ENCODE results near the gene PRR7. TPM values are rescaled to one million over a fixed set of nuclear protein-coding genes. Genes with fewer than 3 reads are reported as not detected.

PRR7 gene
- total RNA-seq, 4 donors from 2014 or later: 1.6 to 2.7 (median 2.2) TPM; not detected in 1

DNA sequence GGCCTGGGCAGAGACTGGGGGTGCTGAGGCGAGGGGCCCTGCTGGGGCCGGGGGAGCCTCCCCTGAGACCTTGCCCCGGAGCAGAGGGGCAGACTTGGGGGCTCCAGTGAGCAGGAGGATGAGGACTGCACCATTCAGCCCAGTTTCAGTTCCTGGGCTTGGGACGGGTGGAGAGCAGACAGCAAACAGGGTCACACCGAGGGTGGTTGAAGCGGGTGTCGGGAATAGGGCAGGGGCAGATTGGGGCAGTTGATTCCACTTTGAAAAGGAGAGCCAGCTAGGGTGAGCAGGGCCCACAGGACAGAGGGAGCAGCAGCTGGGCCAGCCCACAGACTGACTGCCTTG, 15.7 kb upstream of the PRR7 start:
- Histone ChIP-seq H3K4me3 (no peak overlapping the region), H3K27ac (peak overlapping the region in 2 of 4 donors; percentile 6 to 17), H3K9me3 (no peaks in the 10 kb centered on the region), H3K4me1 (peaks cover 0 to 61% (median 14%) of the 10 kb centered on the region in 3 donors), H3K27me3 (no peaks in the 10 kb centered on the region), H3K36me3 (peaks cover 0 to 61% of the 10 kb centered on the region in 2 donors)
- TF ChIP-seq POLR2A (IDR thresholded peaks at IDR 0.05) (no peak), EP300 (IDR thresholded peaks at IDR 0.05) (no peak), POLR2AphosphoS5 (IDR thresholded peaks at IDR 0.05) (no peak)
- TF ChIP-seq, protein P1, sequence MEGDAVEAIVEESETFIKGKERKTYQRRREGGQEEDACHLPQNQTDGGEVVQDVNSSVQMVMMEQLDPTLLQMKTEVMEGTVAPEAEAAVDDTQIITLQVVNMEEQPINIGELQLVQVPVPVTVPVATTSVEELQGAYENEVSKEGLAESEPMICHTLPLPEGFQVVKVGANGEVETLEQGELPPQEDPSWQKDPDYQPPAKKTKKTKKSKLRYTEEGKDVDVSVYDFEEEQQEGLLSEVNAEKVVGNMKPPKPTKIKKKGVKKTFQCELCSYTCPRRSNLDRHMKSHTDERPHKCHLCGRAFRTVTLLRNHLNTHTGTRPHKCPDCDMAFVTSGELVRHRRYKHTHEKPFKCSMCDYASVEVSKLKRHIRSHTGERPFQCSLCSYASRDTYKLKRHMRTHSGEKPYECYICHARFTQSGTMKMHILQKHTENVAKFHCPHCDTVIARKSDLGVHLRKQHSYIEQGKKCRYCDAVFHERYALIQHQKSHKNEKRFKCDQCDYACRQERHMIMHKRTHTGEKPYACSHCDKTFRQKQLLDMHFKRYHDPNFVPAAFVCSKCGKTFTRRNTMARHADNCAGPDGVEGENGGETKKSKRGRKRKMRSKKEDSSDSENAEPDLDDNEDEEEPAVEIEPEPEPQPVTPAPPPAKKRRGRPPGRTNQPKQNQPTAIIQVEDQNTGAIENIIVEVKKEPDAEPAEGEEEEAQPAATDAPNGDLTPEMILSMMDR (IDR thresholded peaks at IDR 0.05): no peak
- ATAC-seq: no peak
- 80% methylated on average over 1 of the region's 7 CpGs; no CpG with 5 or more reads in 1 of the 2 donors for WGBS, 2 donors (ENCODE audit: low coverage in 1 of 2)

DNA sequence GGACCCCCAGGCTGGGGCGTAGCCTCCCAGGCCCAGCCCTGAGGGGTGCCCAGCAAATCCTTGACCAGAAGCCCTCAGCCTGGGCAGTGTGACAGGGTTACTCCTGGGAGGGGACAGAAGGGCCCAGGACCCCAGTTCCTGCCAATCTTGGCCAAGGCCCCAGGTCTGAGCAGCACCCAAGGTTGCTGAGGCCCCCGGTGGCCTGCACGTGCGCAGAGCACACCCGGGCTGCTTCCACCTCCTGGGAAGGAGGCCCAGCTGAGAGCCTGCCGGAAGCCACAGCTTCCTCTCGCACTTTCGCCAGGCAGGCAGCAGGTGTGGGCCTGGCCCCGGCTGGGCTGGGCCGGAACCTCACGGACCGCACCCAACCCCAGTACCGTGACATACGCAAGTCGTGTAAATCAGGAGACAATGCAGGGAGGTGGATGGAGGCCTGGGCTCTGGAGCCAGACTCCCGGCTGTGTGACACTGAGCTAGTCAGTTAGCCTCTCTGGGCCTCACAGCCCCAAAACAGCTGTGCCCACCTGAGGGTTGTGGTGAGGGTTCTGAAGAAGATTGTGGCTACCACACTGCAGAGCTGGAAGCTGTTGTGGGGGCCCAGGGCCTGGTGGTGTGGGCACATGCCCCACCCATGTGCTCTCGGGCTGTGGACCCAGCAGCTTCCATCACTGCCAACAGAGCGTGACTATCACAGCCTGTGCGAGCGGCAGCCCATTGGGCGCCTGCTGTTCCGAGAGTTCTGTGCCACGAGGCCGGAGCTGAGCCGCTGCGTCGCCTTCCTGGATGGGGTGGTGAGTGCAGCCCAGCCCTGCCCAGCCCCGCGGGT, 15.1 kb upstream of the PRR7 start:
- Histone ChIP-seq H3K9me3 (no peaks in the 10 kb centered on the region), H3K27me3 (no peaks in the 10 kb centered on the region), H3K36me3 (peaks cover 0 to 67% of the 10 kb centered on the region in 2 donors), H3K4me3 (no peak overlapping the region), H3K4me1 (peaks cover 0 to 61% (median 14%) of the 10 kb centered on the region in 3 donors), H3K27ac (peak overlapping the region in 3 of 4 donors; percentile 6 to 35 (median 17))
- 80% methylated on average over 1 of the region's 29 CpGs; no CpG with 5 or more reads in 1 of the 2 donors for WGBS, 2 donors (ENCODE audit: low coverage in 1 of 2)
- ATAC-seq: no peak
- TF ChIP-seq EP300 (IDR thresholded peaks at IDR 0.05) (no peak), POLR2A (IDR thresholded peaks at IDR 0.05) (no peak), POLR2AphosphoS5 (IDR thresholded peaks at IDR 0.05) (no peak)
- TF ChIP-seq, protein P1 (IDR thresholded peaks at IDR 0.05): no peak

DNA sequence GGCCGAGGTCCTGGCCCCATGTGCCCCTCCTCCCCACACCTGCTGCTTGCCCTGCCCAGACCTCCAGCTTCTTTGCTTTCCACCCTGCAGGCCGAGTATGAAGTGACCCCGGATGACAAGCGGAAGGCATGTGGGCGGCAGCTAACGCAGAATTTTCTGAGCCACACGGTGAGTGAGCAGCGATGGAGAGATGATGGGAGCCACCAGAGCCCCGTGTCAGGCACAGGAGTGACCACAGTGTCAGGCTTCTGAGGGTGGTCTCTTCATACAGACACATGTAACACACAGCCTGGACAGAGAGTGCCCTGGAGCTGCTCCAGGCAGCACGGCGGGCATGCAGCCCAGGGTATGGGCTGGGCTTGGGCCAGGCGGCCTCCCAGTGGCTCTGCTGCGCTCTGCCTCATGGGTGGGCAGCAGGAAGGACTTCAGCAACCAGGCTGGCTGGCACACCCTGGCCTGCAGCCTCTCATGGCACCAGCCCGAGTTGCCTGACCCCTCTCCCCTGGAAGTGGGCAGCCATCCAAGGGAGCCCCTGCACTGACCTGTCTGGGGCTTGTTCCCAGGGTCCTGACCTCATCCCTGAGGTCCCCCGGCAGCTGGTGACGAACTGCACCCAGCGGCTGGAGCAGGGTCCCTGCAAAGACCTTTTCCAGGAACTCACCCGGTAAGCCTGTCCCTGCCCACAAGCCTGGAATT, 14.3 kb upstream of the PRR7 start:
- H3K4me1 ChIP-seq: peaks cover 0 to 56% (median 12%) of the 10 kb centered on the region in 3 donors
- no peak for ATAC-seq
- H3K36me3 ChIP-seq: peaks cover 0 to 74% of the 10 kb centered on the region in 2 donors
- WGBS, 2 donors (ENCODE audit: low coverage in 1 of 2): no CpG with 5 or more reads among the region's 18 CpGs
- no peaks in the 10 kb centered on the region for H3K9me3 ChIP-seq
- H3K27ac ChIP-seq: peak overlapping the region in 2 of 4 donors; percentile 17 to 35
- TF ChIP-seq, protein P1 (IDR thresholded peaks at IDR 0.05): no peak
- no peak for TF ChIP-seq POLR2AphosphoS5 (IDR thresholded peaks at IDR 0.05)
- no peak for TF ChIP-seq EP300 (IDR thresholded peaks at IDR 0.05)
- no peak for TF ChIP-seq POLR2A (IDR thresholded peaks at IDR 0.05)
- H3K27me3 ChIP-seq: no peaks in the 10 kb centered on the region
- no peak overlapping the region for H3K4me3 ChIP-seq

DNA sequence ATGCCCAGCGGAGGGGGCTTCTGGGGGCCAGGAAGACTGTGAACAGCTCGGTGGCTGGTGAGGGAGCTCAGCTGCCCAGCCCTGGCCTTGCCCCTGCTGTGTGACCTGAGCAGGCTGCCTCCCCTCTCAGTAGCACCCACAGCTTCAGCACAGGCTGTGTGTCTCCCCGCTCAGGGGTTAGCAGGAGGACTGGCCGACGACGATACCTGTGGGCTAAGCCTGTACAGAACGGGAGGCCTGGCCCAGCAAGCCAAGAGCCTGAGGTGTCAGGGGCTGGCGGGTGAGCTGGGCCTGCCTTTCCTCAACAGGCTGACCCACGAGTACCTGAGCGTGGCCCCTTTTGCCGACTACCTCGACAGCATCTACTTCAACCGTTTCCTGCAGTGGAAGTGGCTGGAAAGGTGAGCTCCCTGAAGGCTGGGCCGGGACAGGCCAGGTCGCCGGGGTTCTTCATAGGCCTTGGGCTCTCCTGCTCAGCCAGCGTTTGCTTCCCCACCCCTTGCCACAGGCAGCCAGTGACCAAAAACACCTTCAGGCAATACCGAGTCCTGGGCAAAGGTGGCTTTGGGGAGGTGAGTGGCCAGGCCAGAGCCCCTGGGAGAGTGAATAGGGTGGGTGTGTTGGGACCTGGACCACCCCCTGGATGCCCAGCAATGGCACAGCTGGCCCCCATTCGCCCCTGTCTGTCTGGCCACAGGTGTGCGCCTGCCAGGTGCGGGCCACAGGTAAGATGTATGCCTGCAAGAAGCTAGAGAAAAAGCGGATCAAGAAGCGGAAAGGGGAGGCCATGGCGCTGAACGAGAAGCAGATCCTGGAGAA, 13.6 kb upstream of the PRR7 start:
- no peak for ATAC-seq
- peaks cover 0 to 48% (median 4%) of the 10 kb centered on the region in 3 donors for H3K4me1 ChIP-seq
- WGBS, 2 donors (ENCODE audit: low coverage in 1 of 2): 98% methylated on average over 8 of the region's 25 CpGs; no CpG with 5 or more reads in 1 of the 2 donors
- no peak overlapping the region for H3K4me3 ChIP-seq
- H3K36me3 ChIP-seq: peaks cover 0 to 82% of the 10 kb centered on the region in 2 donors
- no peaks in the 10 kb centered on the region for H3K9me3 ChIP-seq
- H3K27me3 ChIP-seq: no peaks in the 10 kb centered on the region
- no peak overlapping the region for H3K27ac ChIP-seq
- TF ChIP-seq EP300 (IDR thresholded peaks at IDR 0.05) (no peak), POLR2AphosphoS5 (IDR thresholded peaks at IDR 0.05) (no peak)
